ENCODE measurements around the gene PABPN1L. TPM values are rescaled to one million over a fixed set of nuclear protein-coding genes. Genes with fewer than 3 reads are reported as not detected.

PABPN1L gene
- total and polyA plus RNA-seq, 2 of the 4 experiments (the other 2 are of a cell fraction), result not detected

DNA sequence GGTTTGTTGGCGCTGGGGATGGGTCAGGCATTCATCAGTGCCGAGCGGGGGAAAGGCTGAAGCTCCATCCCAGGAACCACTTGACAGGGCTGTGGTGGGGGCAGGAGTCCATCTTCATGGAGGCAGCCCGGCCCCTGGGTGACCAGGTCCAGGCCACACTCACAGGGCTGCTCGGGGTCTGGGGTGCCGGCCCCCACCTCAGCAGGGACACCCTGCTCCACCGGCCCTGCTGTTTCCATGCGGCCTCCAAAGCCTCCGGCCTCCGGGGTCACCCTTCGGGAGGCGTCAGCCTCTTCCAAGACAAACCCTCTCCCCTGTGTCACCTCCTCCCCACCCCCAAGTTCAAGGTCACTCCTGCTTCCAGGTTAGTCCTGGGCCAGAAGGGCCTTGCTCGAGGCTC is 31.8 kb downstream of the PABPN1L start:
- intact Hi-C loops (cut with micrococcal nuclease), result no loop called here
- Histone ChIP-seq H3K4me1 (ENCODE audit: control insufficient read depth, insufficient read depth, low read length) (peaks cover 4% of the 10 kb centered on the region; the same call in 1 of the 2 replicates), H3K79me1 (ENCODE audit: low read depth in 1 of 2, low read length in 2 of 2) (no peaks in the 10 kb centered on the region), H3K23ac (ENCODE audit: low read depth, low read length) (no peak overlapping the region), H2BK20ac (ENCODE audit: low read depth, low read length) (no peak overlapping the region), H4K20me1 (ENCODE audit: insufficient read depth, low read length) (peaks cover 4% of the 10 kb centered on the region; the same call in 1 of the 2 replicates), H4K91ac (ENCODE audit: insufficient read depth, low read depth, low read length) (no peak overlapping the region), H3K9me1 (ENCODE audit: insufficient read depth, low read length) (no peaks in the 10 kb centered on the region), H2BK5ac (ENCODE audit: low read depth, low read length, poor library complexity, severe bottlenecking) (no peak overlapping the region), H2BK15ac (ENCODE audit: low read depth, low read length) (no peak overlapping the region), H3K4ac (ENCODE audit: low read depth, low read length) (no peak overlapping the region), H3K56ac (ENCODE audit: extremely low read depth, insufficient read depth, low read length) (no peak overlapping the region), H2AK5ac (ENCODE audit: low read depth, low read length) (no peak overlapping the region), H3K27ac (ENCODE audit: insufficient read depth, low read length) (no peak overlapping the region), H2AFZ (replicated peaks; ENCODE audit: low read length, poor library complexity) (no peak overlapping the region), H2BK120ac (ENCODE audit: low read depth, low read length) (no peak overlapping the region), H3K9ac (ENCODE audit: low read depth, low read length) (no peak overlapping the region), H3K9me3 (ENCODE audit: control insufficient read depth, insufficient read depth, low read length) (no peaks in the 10 kb centered on the region), H3K4me3 (ENCODE audit: insufficient read depth, low read depth, low read length) (no peak overlapping the region), H2AK9ac (replicated peaks; ENCODE audit: low read depth, low read length, poor library complexity) (no peak overlapping the region), H3K18ac (ENCODE audit: low read depth, low read length) (no peak overlapping the region), H3K36me3 (ENCODE audit: control insufficient read depth, insufficient read depth, low read length) (peaks cover 22% of the 10 kb centered on the region; the same call in 1 of the 2 replicates), H3K4me2 (ENCODE audit: low read depth, low read length) (no peak overlapping the region), H4K5ac (ENCODE audit: low read depth, low read length) (no peak overlapping the region), H4K8ac (ENCODE audit: low read depth in 2 of 2, low read length in 2 of 2) (no peak overlapping the region), H3K14ac (replicated peaks; ENCODE audit: low read depth, low read length) (no peak overlapping the region), H3K27me3 (ENCODE audit: control insufficient read depth, insufficient read depth, low read length) (no peaks in the 10 kb centered on the region)
- ChIA-PET CTCF (no interaction called here), POLR2A (ENCODE audit: unreplicated experiment) (no interaction called here)
- ATAC-seq (ENCODE audit: low read depth) (no peak), DNase-seq (no peak)
- dilution Hi-C loops (cut with HindIII; ENCODE audit: low sequenced_read_pairs, unreplicated experiment), result no loop called here
- BruUV-seq (replicated peaks), result no TSS peak
- no CpG with 5 or more reads among the region's 13 CpGs for WGBS, 2 experiments (ENCODE audit: extremely low coverage in 2 of 2, insufficient read length in 1 of 2)
- in situ Hi-C loops (cut with MboI; ENCODE audit: low sequenced_read_pairs), result no loop called here
- TF ChIP-seq MAFK (IDR thresholded peaks at IDR 0.05; ENCODE audit: low read depth, low read length), result no peak
- no peak for TF ChIP-seq POLR2A (IDR thresholded peaks at IDR 0.05; ENCODE audit: low read depth, low read length)
- no peak for TF ChIP-seq FOS (IDR thresholded peaks at IDR 0.05; ENCODE audit: low read depth, low read length)
- TF ChIP-seq RAD21 (IDR thresholded peaks at IDR 0.05; ENCODE audit: low read length), result no peak
- TF ChIP-seq, protein P1, sequence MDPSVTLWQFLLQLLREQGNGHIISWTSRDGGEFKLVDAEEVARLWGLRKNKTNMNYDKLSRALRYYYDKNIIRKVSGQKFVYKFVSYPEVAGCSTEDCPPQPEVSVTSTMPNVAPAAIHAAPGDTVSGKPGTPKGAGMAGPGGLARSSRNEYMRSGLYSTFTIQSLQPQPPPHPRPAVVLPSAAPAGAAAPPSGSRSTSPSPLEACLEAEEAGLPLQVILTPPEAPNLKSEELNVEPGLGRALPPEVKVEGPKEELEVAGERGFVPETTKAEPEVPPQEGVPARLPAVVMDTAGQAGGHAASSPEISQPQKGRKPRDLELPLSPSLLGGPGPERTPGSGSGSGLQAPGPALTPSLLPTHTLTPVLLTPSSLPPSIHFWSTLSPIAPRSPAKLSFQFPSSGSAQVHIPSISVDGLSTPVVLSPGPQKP (IDR thresholded peaks at IDR 0.05; ENCODE audit: borderline replicate concordance, low read depth, low read length), result no peak
- no peak for TF ChIP-seq RFX5 (IDR thresholded peaks at IDR 0.05; ENCODE audit: low read depth, low read length)
- TF ChIP-seq MXI1 (IDR thresholded peaks at IDR 0.05; ENCODE audit: borderline replicate concordance, low read depth, low read length), result no peak
- no peak for TF ChIP-seq NFE2L2 (IDR thresholded peaks at IDR 0.05; ENCODE audit: low read depth, low read length)
- TF ChIP-seq RCOR1 (IDR thresholded peaks at IDR 0.05; ENCODE audit: insufficient replicate concordance, low read length), result no peak
- TF ChIP-seq BHLHE40 (IDR thresholded peaks at IDR 0.05; ENCODE audit: low read depth, low read length), result no peak
- no peak for TF ChIP-seq SMC3 (IDR thresholded peaks at IDR 0.05; ENCODE audit: low read depth, low read length)
- TF ChIP-seq, protein P2, sequence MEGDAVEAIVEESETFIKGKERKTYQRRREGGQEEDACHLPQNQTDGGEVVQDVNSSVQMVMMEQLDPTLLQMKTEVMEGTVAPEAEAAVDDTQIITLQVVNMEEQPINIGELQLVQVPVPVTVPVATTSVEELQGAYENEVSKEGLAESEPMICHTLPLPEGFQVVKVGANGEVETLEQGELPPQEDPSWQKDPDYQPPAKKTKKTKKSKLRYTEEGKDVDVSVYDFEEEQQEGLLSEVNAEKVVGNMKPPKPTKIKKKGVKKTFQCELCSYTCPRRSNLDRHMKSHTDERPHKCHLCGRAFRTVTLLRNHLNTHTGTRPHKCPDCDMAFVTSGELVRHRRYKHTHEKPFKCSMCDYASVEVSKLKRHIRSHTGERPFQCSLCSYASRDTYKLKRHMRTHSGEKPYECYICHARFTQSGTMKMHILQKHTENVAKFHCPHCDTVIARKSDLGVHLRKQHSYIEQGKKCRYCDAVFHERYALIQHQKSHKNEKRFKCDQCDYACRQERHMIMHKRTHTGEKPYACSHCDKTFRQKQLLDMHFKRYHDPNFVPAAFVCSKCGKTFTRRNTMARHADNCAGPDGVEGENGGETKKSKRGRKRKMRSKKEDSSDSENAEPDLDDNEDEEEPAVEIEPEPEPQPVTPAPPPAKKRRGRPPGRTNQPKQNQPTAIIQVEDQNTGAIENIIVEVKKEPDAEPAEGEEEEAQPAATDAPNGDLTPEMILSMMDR (conservative IDR thresholded peaks at IDR 0.05; ENCODE audit: low read depth, low read length), result no peak

All from IMR-90 (cell line).